ENCODE measurements around the gene TRIM37.
"Not testable (repeated sequence)": the region's sequence is repeated elsewhere in the genome, so short reads cannot be mapped to it uniquely, and the experiment has no call there.

The TRIM37 gene

GRCh38 chr17:59101178-59101577 lies 5.5 kb downstream of the TRIM37 start:
- TF ChIP-seq CTCF (IDR thresholded peaks at IDR 0.05; ENCODE audit: control extremely low read depth, extremely low read depth, low read depth, missing control alignments) = no peak
- no peak for DNase-seq (ENCODE audit: extremely low spot score)
- ChIA-PET POLR2A (no interaction called here), CTCF (no interaction called here)

GRCh38 chr17:59097876-59098275 lies 8.8 kb downstream of the TRIM37 start:
- ChIA-PET CTCF (no interaction called here), POLR2A (no interaction called here)
- DNase-seq (ENCODE audit: extremely low spot score) = no peak
- TF ChIP-seq CTCF (IDR thresholded peaks at IDR 0.05; ENCODE audit: control extremely low read depth, extremely low read depth, low read depth, missing control alignments) = no peak

GRCh38 chr17:59094861-59095530 lies 11.7 kb downstream of the TRIM37 start:
- CTCF ChIA-PET = interaction anchor here (0.6 to 2.9 kb wide), 5 partner anchors 9 to 57 kb away, joined by 3 to 15 read pairs (median 5); partner anchors contain the start of gene TRIM37
- POLR2A ChIA-PET = interaction anchor here (1.1 kb wide), 1 partner anchor 12 kb away, joined by 4 read pairs; the partner anchor contains the start of gene TRIM37
- no peak for DNase-seq (ENCODE audit: extremely low spot score)
- TF ChIP-seq CTCF (IDR thresholded peaks at IDR 0.05; ENCODE audit: control extremely low read depth, extremely low read depth, low read depth, missing control alignments) = no peak

GRCh38 chr17:59093702-59094231 lies 12.9 kb downstream of the TRIM37 start:
- TF ChIP-seq CTCF (IDR thresholded peaks at IDR 0.05; ENCODE audit: control extremely low read depth, extremely low read depth, low read depth, missing control alignments) = no peak
- POLR2A ChIA-PET = no interaction called here
- no peak for DNase-seq (ENCODE audit: extremely low spot score)
- CTCF ChIA-PET = interaction anchor here (1.2 to 2.9 kb wide), 4 partner anchors 12 to 26 kb away, joined by 3 to 15 read pairs (median 5); partner anchors contain the start of gene TRIM37

GRCh38 chr17:59093145-59093701 lies 13.5 kb downstream of the TRIM37 start:
- CTCF ChIA-PET = interaction anchor here (1.1 to 1.2 kb wide), 2 partner anchors 14 to 26 kb away, joined by 3 read pairs; partner anchors contain the start of gene TRIM37
- no peak for DNase-seq (ENCODE audit: extremely low spot score)
- no peak for TF ChIP-seq CTCF (IDR thresholded peaks at IDR 0.05; ENCODE audit: control extremely low read depth, extremely low read depth, low read depth, missing control alignments)
- POLR2A ChIA-PET = no interaction called here

GRCh38 chr17:59090593-59090992 lies 16.1 kb downstream of the TRIM37 start:
- POLR2A ChIA-PET; DNase-seq (ENCODE audit: extremely low spot score): not testable (repeated sequence)
- CTCF ChIA-PET = interaction anchor here (2.0 kb wide), 1 partner anchor 11 kb away, joined by 5 read pairs; no protein-coding TSS in a partner anchor

GRCh38 chr17:59084154-59084553 lies 22.5 kb downstream of the TRIM37 start:
- CTCF ChIA-PET = interaction anchor here (0.6 kb wide), 1 partner anchor 14 kb away, joined by 3 read pairs; no protein-coding TSS in a partner anchor
- no peak for DNase-seq (ENCODE audit: extremely low spot score)
- POLR2A ChIA-PET = no interaction called here
- TF ChIP-seq CTCF (IDR thresholded peaks at IDR 0.05; ENCODE audit: control extremely low read depth, extremely low read depth, low read depth, missing control alignments) = no peak

Data from GM10248 (cell line).